T-helper 17 cell (primary cell): Measurements from ENCODE around the gene COPZ1. TPM values are rescaled to one million over a fixed set of nuclear protein-coding genes. Genes with fewer than 3 reads are reported as not detected.

ENCODE experiments used
- ATAC-seq: fragments of 150-1000 bp; cut with Tn5 transposase; 2 replicates; pipeline ENCODE4 v1.10.0; 2021; ENCODE audit warnings: mild to moderate bottlenecking, moderate library complexity
- DNase-seq, 3 donors: peaks; one replicate each; pipeline versions ENCODE4 v3.0.0 to v3.0.0-alpha.2; 2020 to 2021
- H3K9me3 ChIP-seq: one replicate; pipeline ENCODE4 v1.7.0; 2013; ENCODE audit warnings: low read length, mild to moderate bottlenecking; ENCODE audit not compliant: control insufficient read depth, poor library complexity, severe bottlenecking
- H3K27ac Mint-ChIP-seq: one replicate; pipeline ENCODE4 v1.8.0; 2022; ENCODE audit warnings: mild to moderate bottlenecking, moderate library complexity, mixed read lengths
- H3K27me3 Mint-ChIP-seq: one replicate; pipeline ENCODE4 v1.8.0; 2022; ENCODE audit warnings: mixed read lengths
- H3K36me3 Mint-ChIP-seq: one replicate; pipeline ENCODE4 v1.8.0; 2022; ENCODE audit warnings: low read depth, mixed read lengths
- H3K4me1 Mint-ChIP-seq: one replicate; pipeline ENCODE4 v1.8.0; 2022; ENCODE audit warnings: mild to moderate bottlenecking, mixed read lengths
- H3K4me3 Mint-ChIP-seq: one replicate; pipeline ENCODE4 v1.8.0; 2022; ENCODE audit warnings: mild to moderate bottlenecking, moderate library complexity, mixed read lengths
- total RNA-seq, 4 donors: library from RNA in 2 of 4; stranded (reverse) in 2 of 4; gene quantifications; one replicate each; pipeline ENCODE4 v1.2.3 and lab custom pipeline; 2022 to 2026

Gene COPZ1
- total RNA-seq, 2 donors from 2014 or later, result 58.6 to 63.3 TPM

- Mint-ChIP-seq H3K36me3 (peaks cover 14% of the 10 kb centered on the region), H3K4me1 (peaks cover 42% of the 10 kb centered on the region), H3K27me3 (no peaks in the 10 kb centered on the region), H3K27ac (no peak overlapping the region), H3K4me3 (peak overlapping the region; percentile 55)
- peaks cover 4% of the 10 kb centered on the region for H3K9me3 ChIP-seq
- ATAC-seq, result no peak
- DNase-seq, result no peak
Observed at GRCh38 chr12:54286042-54287030, 38.6 kb upstream of the COPZ1 start.

GRCh38 chr12:54287261-54288157 lies 37.4 kb upstream of the COPZ1 start:
- H3K4me3 Mint-ChIP-seq, result no peak overlapping the region
- peaks cover 36% of the 10 kb centered on the region for H3K4me1 Mint-ChIP-seq
- no peak for ATAC-seq
- H3K27me3 Mint-ChIP-seq, result no peaks in the 10 kb centered on the region
- no peak for DNase-seq
- H3K36me3 Mint-ChIP-seq, result peaks cover 12% of the 10 kb centered on the region
- H3K9me3 ChIP-seq, result no peaks in the 10 kb centered on the region
- no peak overlapping the region for H3K27ac Mint-ChIP-seq

GRCh38 chr12:54292083-54292930 lies 32.6 kb upstream of the COPZ1 start:
- Mint-ChIP-seq H3K36me3 (peaks cover 2% of the 10 kb centered on the region), H3K4me3 (no peak overlapping the region), H3K4me1 (peaks cover 6% of the 10 kb centered on the region), H3K27me3 (peaks cover 5% of the 10 kb centered on the region), H3K27ac (no peak overlapping the region)
- DNase-seq (no peak), ATAC-seq (no peak)
- H3K9me3 ChIP-seq, result no peaks in the 10 kb centered on the region

GRCh38 chr12:54292931-54293241 lies 32.0 kb upstream of the COPZ1 start:
- peak overlapping the region; percentile 29 for H3K27ac Mint-ChIP-seq
- H3K27me3 Mint-ChIP-seq, result peaks cover 8% of the 10 kb centered on the region
- DNase-seq (no peak), ATAC-seq (no peak)
- H3K4me3 Mint-ChIP-seq, result no peak overlapping the region
- peaks cover 2% of the 10 kb centered on the region for H3K36me3 Mint-ChIP-seq
- peaks cover 3% of the 10 kb centered on the region for H3K4me1 Mint-ChIP-seq
- no peaks in the 10 kb centered on the region for H3K9me3 ChIP-seq

GRCh38 chr12:54294152-54294952 lies 30.6 kb upstream of the COPZ1 start:
- H3K36me3 Mint-ChIP-seq, result peaks cover 2% of the 10 kb centered on the region
- peak; percentile 68 for ATAC-seq
- H3K4me1 Mint-ChIP-seq, result peaks cover 8% of the 10 kb centered on the region
- DNase-seq, result peak in 2 of 3 donors; percentile 27 to 40
- no peak overlapping the region for H3K4me3 Mint-ChIP-seq
- H3K27me3 Mint-ChIP-seq, result peaks cover 18% of the 10 kb centered on the region
- H3K27ac Mint-ChIP-seq, result no peak overlapping the region
- H3K9me3 ChIP-seq, result no peaks in the 10 kb centered on the region

GRCh38 chr12:54294953-54295566 lies 29.9 kb upstream of the COPZ1 start:
- H3K4me1 Mint-ChIP-seq, result peaks cover 14% of the 10 kb centered on the region
- H3K4me3 Mint-ChIP-seq, result no peak overlapping the region
- no peak overlapping the region for H3K27ac Mint-ChIP-seq
- no peak for DNase-seq
- peaks cover 25% of the 10 kb centered on the region for H3K27me3 Mint-ChIP-seq
- H3K9me3 ChIP-seq, result no peaks in the 10 kb centered on the region
- ATAC-seq, result no peak
- H3K36me3 Mint-ChIP-seq, result peaks cover 4% of the 10 kb centered on the region

GRCh38 chr12:54296393-54297099 lies 28.4 kb upstream of the COPZ1 start:
- H3K36me3 Mint-ChIP-seq, result peaks cover 4% of the 10 kb centered on the region
- no peaks in the 10 kb centered on the region for H3K9me3 ChIP-seq
- ATAC-seq (no peak), DNase-seq (no peak)
- H3K4me1 Mint-ChIP-seq, result peaks cover 20% of the 10 kb centered on the region
- peak overlapping the region; percentile 21 for H3K27ac Mint-ChIP-seq
- peaks cover 39% of the 10 kb centered on the region for H3K27me3 Mint-ChIP-seq
- H3K4me3 Mint-ChIP-seq, result peak overlapping the region; percentile 56

- peaks cover 4% of the 10 kb centered on the region for H3K36me3 Mint-ChIP-seq
- H3K27ac Mint-ChIP-seq, result no peak overlapping the region
- H3K4me1 Mint-ChIP-seq, result peaks cover 23% of the 10 kb centered on the region
- peaks cover 59% of the 10 kb centered on the region for H3K27me3 Mint-ChIP-seq
- no peaks in the 10 kb centered on the region for H3K9me3 ChIP-seq
- H3K4me3 Mint-ChIP-seq, result no peak overlapping the region
- DNase-seq (no peak), ATAC-seq (no peak)
Observed at GRCh38 chr12:54298904-54299303, 26.0 kb upstream of the COPZ1 start.

- no peaks in the 10 kb centered on the region for H3K9me3 ChIP-seq
- peaks cover 23% of the 10 kb centered on the region for H3K4me1 Mint-ChIP-seq
- H3K27me3 Mint-ChIP-seq, result peaks cover 63% of the 10 kb centered on the region
- DNase-seq, result no peak
- H3K27ac Mint-ChIP-seq, result no peak overlapping the region
- no peak for ATAC-seq
- peaks cover 4% of the 10 kb centered on the region for H3K36me3 Mint-ChIP-seq
- H3K4me3 Mint-ChIP-seq, result peak overlapping the region; percentile 65
Observed at GRCh38 chr12:54299515-54300224, 25.3 kb upstream of the COPZ1 start.

- Mint-ChIP-seq H3K4me3 (peak overlapping the region; percentile 65), H3K27me3 (peaks cover 63% of the 10 kb centered on the region), H3K36me3 (peaks cover 4% of the 10 kb centered on the region), H3K4me1 (peaks cover 23% of the 10 kb centered on the region), H3K27ac (no peak overlapping the region)
- no peak for ATAC-seq
- no peaks in the 10 kb centered on the region for H3K9me3 ChIP-seq
- no peak for DNase-seq
Observed at GRCh38 chr12:54300225-54300731, 24.7 kb upstream of the COPZ1 start.
